MM.1S (cell line): ENCODE results near the gene CCL27.

ENCODE experiments used
- DNase-seq: peaks from one replicate; pipeline ENCODE4 v3.0.0-alpha.2; 2015
- H2AFZ ChIP-seq: fragments of 300-600 bp; sonication (generic); 2 replicates; pipeline ENCODE4 v1.6.0; 2016; ENCODE audit warnings: antibody characterized with exemption, low read length
- H3F3A ChIP-seq: fragments of 300-600 bp; sonication (generic); 2 replicates; pipeline ENCODE4 v1.6.1; 2016; ENCODE audit warnings: mild to moderate bottlenecking, antibody characterized with exemption, low read length, moderate library complexity, mixed read lengths; ENCODE audit not compliant: insufficient read depth
- H3K27ac ChIP-seq: fragments of 300-600 bp; sonication (generic); 2 replicates; pipeline ENCODE4 v1.5.1; 2016; ENCODE audit warnings: mild to moderate bottlenecking, low read length
- H3K27me3 ChIP-seq: fragments of 300-600 bp; sonication (generic); replicated peaks from 2 replicates; pipeline ENCODE4 v1.6.0; 2016; ENCODE audit warnings: low read length; ENCODE audit not compliant: insufficient read depth
- H3K36me3 ChIP-seq: fragments of 300-600 bp; sonication (generic); replicated peaks from 2 replicates; pipeline ENCODE4 v1.6.1; 2016; ENCODE audit warnings: mild to moderate bottlenecking, low read length, mixed read lengths; ENCODE audit not compliant: insufficient read depth
- H3K4me1 ChIP-seq: fragments of 300-600 bp; sonication (generic); 2 replicates; pipeline ENCODE4 v1.6.1; 2016; ENCODE audit warnings: low read length, mixed read lengths
- H3K4me2 ChIP-seq: fragments of 300-600 bp; sonication (generic); 2 replicates; pipeline ENCODE4 v1.6.0; 2016; ENCODE audit warnings: low read depth, low read length
- H3K4me3 ChIP-seq: fragments of 300-600 bp; sonication (generic); 2 replicates; pipeline ENCODE4 v1.5.1; 2016; ENCODE audit warnings: low read length, mixed read lengths
- H3K79me2 ChIP-seq: fragments of 300-600 bp; sonication (generic); 2 replicates; pipeline ENCODE4 v1.6.1; 2016; ENCODE audit warnings: mixed run types, low read length, mixed read lengths
- H3K9ac ChIP-seq: fragments of 300-600 bp; sonication (generic); 2 replicates; pipeline ENCODE4 v1.6.1; 2016; ENCODE audit warnings: low read length, mixed read lengths
- H3K9me2 ChIP-seq: fragments of 300-600 bp; sonication (generic); replicated peaks from 2 replicates; pipeline ENCODE4 v1.6.1; 2016; ENCODE audit warnings: mild to moderate bottlenecking, low read length, mixed read lengths; ENCODE audit not compliant: insufficient read depth
- H3K9me3 ChIP-seq: fragments of 300-600 bp; sonication (generic); replicated peaks from 2 replicates; pipeline ENCODE4 v1.6.1; 2016; ENCODE audit warnings: mild to moderate bottlenecking, low read length, mixed read lengths; ENCODE audit not compliant: insufficient read depth
- H4K20me1 ChIP-seq: fragments of 300-600 bp; sonication (generic); 2 replicates; pipeline ENCODE4 v1.6.1; 2016; ENCODE audit warnings: mild to moderate bottlenecking, low read length, moderate library complexity, mixed read lengths; ENCODE audit not compliant: insufficient read depth
- CTCF ChIP-seq: fragments of 300-600 bp; sonication (generic); IDR thresholded peaks from 2 replicates; pipeline ENCODE4 v1.5.1; 2016; ENCODE audit warnings: antibody characterized with exemption, low read length, mixed read lengths
- EZH2 ChIP-seq: fragments of 300-600 bp; sonication (generic); optimal IDR thresholded peaks from 2 replicates; pipeline ENCODE3; 2017; ENCODE audit warnings: low read depth, mild to moderate bottlenecking, antibody characterized with exemption, low read length, mixed read lengths
- EZH2phosphoT487 ChIP-seq: fragments of 300-600 bp; sonication (generic); IDR thresholded peaks from 2 replicates; pipeline ENCODE4 v1.6.1; 2018; ENCODE audit warnings: antibody characterized with exemption, low read length

CCL27 gene

GRCh38 chr9:34658461-34658860 lies 4.0 kb downstream of the CCL27 start:
- no peak for DNase-seq
- Histone ChIP-seq H3F3A (no peaks in the 10 kb centered on the region), H3K27me3 (no peaks in the 10 kb centered on the region), H3K27ac (no peak overlapping the region), H3K79me2 (no peaks in the 10 kb centered on the region), H3K4me2 (no peak overlapping the region), H4K20me1 (no peaks in the 10 kb centered on the region), H3K9me2 (no peaks in the 10 kb centered on the region), H3K9ac (no peak overlapping the region), H3K36me3 (no peaks in the 10 kb centered on the region), H2AFZ (no peak overlapping the region), H3K4me1 (no peaks in the 10 kb centered on the region), H3K4me3 (no peak overlapping the region), H3K9me3 (no peaks in the 10 kb centered on the region)
- TF ChIP-seq EZH2 (no peak), EZH2phosphoT487 (no peak), CTCF (no peak)

GRCh38 chr9:34656992-34657391 lies 5.5 kb downstream of the CCL27 start:
- Histone ChIP-seq H3K9me2 (no peaks in the 10 kb centered on the region), H3K9ac (no peak overlapping the region), H3K79me2 (no peaks in the 10 kb centered on the region), H2AFZ (no peak overlapping the region), H3F3A (no peaks in the 10 kb centered on the region), H3K27ac (no peak overlapping the region), H3K36me3 (no peaks in the 10 kb centered on the region), H4K20me1 (no peaks in the 10 kb centered on the region), H3K4me3 (no peak overlapping the region), H3K27me3 (no peaks in the 10 kb centered on the region), H3K4me1 (no peaks in the 10 kb centered on the region), H3K9me3 (no peaks in the 10 kb centered on the region), H3K4me2 (no peak overlapping the region)
- no peak for DNase-seq
- TF ChIP-seq EZH2phosphoT487, result no peak
- TF ChIP-seq EZH2, result no peak
- no peak for TF ChIP-seq CTCF

- Histone ChIP-seq H3K9me2 (no peaks in the 10 kb centered on the region), H4K20me1 (no peaks in the 10 kb centered on the region), H3K79me2 (no peaks in the 10 kb centered on the region), H3K27ac (no peak overlapping the region), H3K9me3 (no peaks in the 10 kb centered on the region), H3K27me3 (no peaks in the 10 kb centered on the region), H3K4me2 (no peak overlapping the region), H3K4me1 (no peaks in the 10 kb centered on the region), H3K4me3 (no peak overlapping the region), H3K9ac (no peak overlapping the region), H3K36me3 (no peaks in the 10 kb centered on the region), H3F3A (peaks cover 4% of the 10 kb centered on the region; the same call in 1 of the 2 replicates), H2AFZ (no peak overlapping the region)
- TF ChIP-seq EZH2 (no peak), CTCF (no peak), EZH2phosphoT487 (no peak)
- DNase-seq, result no peak
Observed at GRCh38 chr9:34655394-34655793, 7.1 kb downstream of the CCL27 start.
